Memory B cell (primary cell): ENCODE data around the gene SMIM3.

Experiments used
- ATAC-seq: fragments of 150-1000 bp; cut with Tn5 transposase; 2 replicates; pipeline ENCODE4 v1.10.0; 2021; ENCODE audit warnings: low read depth, mild to moderate bottlenecking, moderate library complexity
- DNase-seq, 2 donors: peaks; one replicate each; pipeline ENCODE4 v3.0.0; 2022; ENCODE audit warnings: low spot score in 2 of 2
- H3K27ac Mint-ChIP-seq: one replicate; pipeline ENCODE4 v1.8.0; 2022; ENCODE audit warnings: mild to moderate bottlenecking, moderate library complexity, mixed read lengths
- H3K27me3 Mint-ChIP-seq: one replicate; pipeline ENCODE4 v1.8.0; 2022; ENCODE audit warnings: mixed read lengths
- H3K36me3 Mint-ChIP-seq: one replicate; pipeline ENCODE4 v1.8.0; 2022; ENCODE audit warnings: mild to moderate bottlenecking, mixed read lengths
- H3K4me1 Mint-ChIP-seq: one replicate; pipeline ENCODE4 v1.8.0; 2022; ENCODE audit warnings: mixed read lengths
- H3K4me3 Mint-ChIP-seq: one replicate; pipeline ENCODE4 v1.8.0; 2022; ENCODE audit warnings: mild to moderate bottlenecking, moderate library complexity, mixed read lengths
- H3K9me3 Mint-ChIP-seq: one replicate; pipeline ENCODE4 v1.8.0; 2022; ENCODE audit warnings: mixed read lengths

SMIM3 gene

DNA sequence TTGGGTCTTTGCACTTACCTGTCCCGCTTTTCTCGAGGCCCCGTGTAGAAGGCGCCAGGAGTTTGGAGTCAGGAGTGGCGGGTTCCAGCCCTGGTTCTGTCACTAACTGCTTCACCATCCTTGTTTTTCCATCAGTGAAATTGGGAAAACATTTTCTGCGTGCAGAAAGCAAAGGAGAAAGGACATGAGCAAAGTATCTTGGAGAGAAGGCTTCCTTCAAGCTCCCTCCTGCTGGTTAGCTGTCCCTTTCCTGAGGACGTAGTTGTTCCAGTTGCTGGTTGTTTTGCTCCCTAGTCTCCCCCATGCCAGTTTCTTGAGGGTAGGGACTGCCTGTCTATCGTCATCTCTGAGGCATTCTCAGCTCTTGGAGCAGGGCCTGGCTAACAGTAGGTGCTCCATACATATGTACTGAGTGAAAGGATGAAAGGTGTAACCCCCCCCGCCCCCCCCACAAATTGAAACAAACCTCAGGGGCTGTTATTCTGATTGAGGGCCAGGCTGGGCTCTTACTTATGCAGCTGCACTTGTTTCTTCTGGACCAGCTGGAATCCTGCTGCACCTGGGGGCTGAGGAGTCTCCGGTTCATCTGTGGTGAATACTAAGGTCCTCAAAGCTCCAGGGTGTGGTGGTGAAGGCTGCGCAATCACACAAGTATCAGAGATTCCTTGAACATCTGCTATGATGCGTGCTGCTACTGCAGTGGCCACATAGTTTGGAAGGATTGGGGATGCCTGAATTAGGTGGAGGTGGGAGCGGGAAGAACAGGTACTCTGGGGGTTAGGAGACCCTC is 1.0 kb downstream of the SMIM3 start:
- ATAC-seq (no peak), DNase-seq (no peak)
- Mint-ChIP-seq H3K36me3 (no peaks in the 10 kb centered on the region), H3K27me3 (peaks cover 17% of the 10 kb centered on the region), H3K4me1 (peaks cover 11% of the 10 kb centered on the region), H3K9me3 (no peaks in the 10 kb centered on the region), H3K27ac (no peak overlapping the region), H3K4me3 (peak overlapping the region; percentile 80)

DNA sequence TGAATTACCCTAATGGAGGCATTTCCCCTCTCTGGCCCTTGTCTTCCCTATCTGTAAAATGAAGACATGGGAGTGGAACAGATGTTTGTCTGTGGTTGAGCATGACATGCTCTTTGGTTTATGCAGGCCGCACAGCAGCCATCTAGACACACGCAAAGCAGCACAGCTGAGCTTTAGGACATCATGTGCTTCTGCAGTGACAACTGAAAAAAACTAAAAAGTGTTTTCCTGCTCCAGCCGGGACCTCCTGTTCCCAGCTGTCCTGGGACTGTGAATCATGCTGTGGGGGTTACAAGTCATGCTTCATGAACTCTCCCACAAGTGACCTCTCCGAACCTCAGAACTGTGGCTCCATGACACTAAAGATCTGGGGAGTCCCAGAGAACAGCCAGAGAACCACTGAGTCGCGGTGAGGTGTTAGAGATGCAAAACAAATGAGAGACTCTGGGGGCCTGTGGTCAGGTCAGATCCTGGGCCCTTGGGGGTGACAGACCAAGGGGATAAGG is 1.7 kb downstream of the SMIM3 start:
- peaks cover 17% of the 10 kb centered on the region for H3K27me3 Mint-ChIP-seq
- H3K4me1 Mint-ChIP-seq: peaks cover 11% of the 10 kb centered on the region
- ATAC-seq (peak; percentile 64), DNase-seq (no peak)
- no peak overlapping the region for H3K4me3 Mint-ChIP-seq
- H3K36me3 Mint-ChIP-seq: no peaks in the 10 kb centered on the region
- H3K27ac Mint-ChIP-seq: no peak overlapping the region
- no peaks in the 10 kb centered on the region for H3K9me3 Mint-ChIP-seq

DNA sequence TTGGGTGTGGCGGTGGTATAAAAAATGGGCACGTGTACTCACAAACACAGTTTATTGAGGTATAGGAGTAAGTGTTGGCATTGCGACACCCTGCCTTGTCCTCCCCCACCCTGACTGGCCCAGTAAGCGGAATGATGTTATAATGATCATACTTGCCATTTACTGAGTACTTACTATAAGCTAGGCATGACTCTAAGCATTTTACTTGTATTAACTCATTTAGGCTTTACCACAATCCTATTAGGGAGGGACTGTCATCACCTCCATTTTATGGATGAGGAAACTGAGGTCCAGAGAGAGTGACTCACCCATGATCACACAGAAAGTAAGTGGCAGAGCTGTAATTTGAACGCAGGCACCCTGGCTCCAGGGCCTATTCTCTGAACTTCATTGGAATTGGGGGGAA is 2.3 kb downstream of the SMIM3 start:
- Mint-ChIP-seq H3K4me3 (no peak overlapping the region), H3K27ac (no peak overlapping the region), H3K27me3 (peaks cover 13% of the 10 kb centered on the region), H3K4me1 (peaks cover 11% of the 10 kb centered on the region), H3K36me3 (no peaks in the 10 kb centered on the region), H3K9me3 (peaks cover under 1% of the 10 kb centered on the region)
- DNase-seq (no peak), ATAC-seq (no peak)

DNA sequence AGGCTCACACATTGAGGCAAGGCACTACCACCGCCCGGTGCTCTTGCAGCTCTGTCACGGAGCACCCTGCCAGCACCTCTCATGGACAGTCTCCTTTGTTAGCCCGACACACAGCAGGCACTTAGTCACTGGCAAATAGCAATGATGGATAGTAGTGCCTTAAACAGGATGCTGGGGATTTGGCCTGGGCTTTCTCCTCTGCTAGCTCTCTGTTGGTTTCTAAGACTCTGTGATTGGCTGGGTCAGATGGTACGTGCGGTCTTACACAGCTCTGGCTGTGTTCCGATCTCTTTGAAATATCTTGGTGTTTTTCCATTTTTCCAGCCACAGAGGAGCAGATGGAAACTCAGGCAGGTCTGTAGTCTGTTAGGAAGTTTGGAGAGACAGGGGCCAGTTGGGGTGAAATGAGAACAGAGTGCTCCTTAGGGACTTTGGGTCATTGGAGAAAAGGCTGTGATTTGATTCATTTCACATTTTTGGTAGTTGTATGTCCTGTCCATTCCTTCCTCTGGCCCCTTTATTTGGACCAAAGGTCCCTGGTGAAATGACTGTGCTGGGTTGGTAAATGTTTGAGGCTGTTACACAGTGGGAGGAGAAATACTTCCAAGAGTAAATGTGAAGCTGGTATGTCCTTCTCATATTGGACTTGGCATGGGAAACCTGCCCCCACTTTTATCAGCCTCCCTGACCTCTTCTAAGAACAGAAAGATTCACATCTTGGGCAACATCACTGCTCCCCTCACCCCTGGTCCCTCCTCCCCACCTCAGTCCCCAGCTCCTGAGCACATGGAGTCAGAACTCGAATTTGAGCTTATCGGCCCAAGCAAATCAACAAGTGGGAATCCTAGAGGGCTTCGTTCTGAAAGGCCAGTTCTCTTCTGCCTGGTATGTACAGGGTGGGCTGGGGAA is 3.4 kb downstream of the SMIM3 start:
- H3K4me1 Mint-ChIP-seq: peaks cover 11% of the 10 kb centered on the region
- no peak for DNase-seq
- H3K36me3 Mint-ChIP-seq: peaks cover 2% of the 10 kb centered on the region
- peaks cover 12% of the 10 kb centered on the region for H3K27me3 Mint-ChIP-seq
- H3K4me3 Mint-ChIP-seq: no peak overlapping the region
- ATAC-seq: no peak
- no peak overlapping the region for H3K27ac Mint-ChIP-seq
- peaks cover 2% of the 10 kb centered on the region for H3K9me3 Mint-ChIP-seq

DNA sequence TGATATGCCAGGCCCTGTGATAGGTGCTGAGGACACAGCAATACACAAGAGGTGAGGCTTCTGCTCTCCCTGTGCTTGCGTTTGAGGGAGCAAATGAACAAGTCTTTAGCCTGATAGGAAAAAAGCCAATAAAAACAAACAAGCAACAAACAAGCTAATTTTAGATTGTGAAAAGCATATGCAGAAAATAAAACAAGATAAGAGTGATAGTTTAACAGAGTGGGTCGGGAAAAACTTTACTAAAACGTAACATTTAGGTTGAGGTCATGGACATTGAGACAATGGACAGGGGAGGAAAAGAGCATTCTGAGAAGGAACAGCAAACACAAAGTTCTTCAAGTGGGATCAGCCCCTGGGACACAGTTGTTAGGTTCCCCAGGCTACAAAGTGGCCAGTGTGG is 4.3 kb downstream of the SMIM3 start:
- Mint-ChIP-seq H3K36me3 (peaks cover 2% of the 10 kb centered on the region), H3K27ac (no peak overlapping the region), H3K4me3 (no peak overlapping the region), H3K27me3 (peaks cover 7% of the 10 kb centered on the region), H3K9me3 (peaks cover 2% of the 10 kb centered on the region), H3K4me1 (peaks cover 11% of the 10 kb centered on the region)
- ATAC-seq (no peak), DNase-seq (no peak)

DNA sequence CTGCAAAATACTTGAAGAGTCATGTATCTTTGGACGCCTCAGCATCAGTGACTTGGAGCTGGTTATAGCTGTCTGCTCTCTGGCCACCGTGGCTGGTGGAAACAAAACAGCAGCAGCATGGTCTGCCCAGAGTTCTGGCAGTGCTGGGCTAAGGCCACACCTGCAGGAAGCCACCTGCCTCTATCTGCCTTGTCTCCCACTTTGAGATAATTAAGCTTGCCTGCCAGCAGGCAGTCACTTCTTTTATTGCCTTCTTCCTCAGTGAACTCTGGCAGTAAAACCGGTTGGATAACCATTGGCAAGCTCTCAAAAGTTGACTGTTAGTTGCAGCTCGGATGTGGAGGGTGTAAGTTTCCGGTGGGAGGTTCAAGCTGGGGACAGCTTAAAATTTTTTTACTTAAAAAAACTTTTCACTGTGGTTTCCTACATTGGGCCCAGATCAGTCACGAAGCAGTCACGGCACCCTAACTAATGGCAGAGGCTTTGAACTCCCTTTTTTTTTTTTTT is 4.9 kb downstream of the SMIM3 start:
- ATAC-seq: no peak
- peaks cover 2% of the 10 kb centered on the region for H3K36me3 Mint-ChIP-seq
- H3K4me3 Mint-ChIP-seq: no peak overlapping the region
- H3K4me1 Mint-ChIP-seq: peaks cover 11% of the 10 kb centered on the region
- no peak for DNase-seq
- no peak overlapping the region for H3K27ac Mint-ChIP-seq
- peaks cover 5% of the 10 kb centered on the region for H3K27me3 Mint-ChIP-seq
- peaks cover 2% of the 10 kb centered on the region for H3K9me3 Mint-ChIP-seq

DNA sequence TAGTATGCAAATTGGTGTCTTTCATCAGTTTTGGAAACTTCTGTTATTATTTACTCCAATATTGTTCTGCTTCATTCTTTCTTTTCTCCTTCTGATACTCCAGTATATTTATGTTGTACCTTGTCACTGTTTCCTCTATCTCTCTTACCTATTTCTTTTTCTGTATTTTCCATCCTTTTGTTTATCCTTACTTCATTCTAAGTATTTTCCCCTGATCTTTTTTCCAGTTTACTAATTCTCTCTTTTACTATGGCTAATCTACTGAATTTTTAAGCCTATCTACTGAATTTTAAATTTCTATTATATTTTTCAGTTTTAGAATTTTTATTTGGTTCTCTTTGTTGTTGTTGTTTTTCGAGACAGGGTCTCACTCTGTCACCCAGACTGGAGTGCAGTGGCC is 7.4 kb downstream of the SMIM3 start:
- peaks cover 2% of the 10 kb centered on the region for H3K36me3 Mint-ChIP-seq
- DNase-seq (no peak), ATAC-seq (no peak)
- H3K4me3 Mint-ChIP-seq: no peak overlapping the region
- H3K9me3 Mint-ChIP-seq: peaks cover 2% of the 10 kb centered on the region
- no peak overlapping the region for H3K27ac Mint-ChIP-seq
- H3K4me1 Mint-ChIP-seq: no peaks in the 10 kb centered on the region
- peaks cover 12% of the 10 kb centered on the region for H3K27me3 Mint-ChIP-seq

DNA sequence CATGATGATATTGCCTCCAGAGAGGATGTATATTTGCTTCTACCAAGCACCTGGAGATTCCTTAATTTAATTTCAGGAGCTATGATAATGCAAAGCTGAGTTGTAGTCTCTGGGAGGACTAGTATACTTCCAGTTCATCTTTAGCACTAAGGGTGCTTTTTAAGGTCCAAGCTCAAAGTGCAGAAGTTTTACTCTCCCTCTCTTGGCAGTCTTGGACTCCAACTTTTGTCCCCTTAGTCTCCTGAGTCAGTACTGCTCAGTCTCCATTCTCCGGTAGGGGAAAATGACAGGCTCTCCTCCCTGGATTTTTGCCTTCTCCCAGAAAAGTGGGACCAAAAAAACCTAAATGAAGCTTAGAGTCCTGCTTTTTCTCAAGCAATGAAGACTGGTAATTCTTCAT is 8.3 kb downstream of the SMIM3 start:
- Mint-ChIP-seq H3K4me3 (no peak overlapping the region), H3K27ac (no peak overlapping the region), H3K27me3 (peaks cover 14% of the 10 kb centered on the region)

DNA sequence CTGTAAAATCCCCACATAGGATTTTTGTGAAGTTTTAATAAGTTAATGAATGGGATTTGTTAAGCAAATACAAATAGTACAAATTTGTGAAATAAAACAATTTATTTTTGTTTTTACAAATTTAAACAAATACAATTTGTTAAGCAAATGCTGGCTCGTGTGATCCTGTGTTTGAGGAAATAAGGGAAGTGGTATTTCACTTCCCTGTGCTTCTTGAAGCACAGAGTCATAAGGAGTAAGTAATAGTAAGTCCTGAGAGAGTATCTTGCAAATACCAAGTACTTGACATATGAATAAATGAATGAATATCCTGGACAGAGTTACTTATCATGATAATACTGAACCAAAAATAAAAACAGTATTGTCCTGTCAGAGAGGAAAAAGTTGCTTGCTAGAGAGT is 9.1 kb downstream of the SMIM3 start:
- ATAC-seq: no peak
- DNase-seq: no peak
- H3K27ac Mint-ChIP-seq: no peak overlapping the region
- peaks cover 2% of the 10 kb centered on the region for H3K9me3 Mint-ChIP-seq
- H3K27me3 Mint-ChIP-seq: peaks cover 16% of the 10 kb centered on the region
- peaks cover 2% of the 10 kb centered on the region for H3K36me3 Mint-ChIP-seq
- H3K4me1 Mint-ChIP-seq: no peaks in the 10 kb centered on the region
- no peak overlapping the region for H3K4me3 Mint-ChIP-seq

More for the DNA sequence above, 8.3 kb downstream of the SMIM3 start:
- Mint-ChIP-seq H3K9me3 (peaks cover 2% of the 10 kb centered on the region), H3K36me3 (peaks cover 2% of the 10 kb centered on the region), H3K4me1 (no peaks in the 10 kb centered on the region)
- DNase-seq: no peak
- no peak for ATAC-seq

DNA sequence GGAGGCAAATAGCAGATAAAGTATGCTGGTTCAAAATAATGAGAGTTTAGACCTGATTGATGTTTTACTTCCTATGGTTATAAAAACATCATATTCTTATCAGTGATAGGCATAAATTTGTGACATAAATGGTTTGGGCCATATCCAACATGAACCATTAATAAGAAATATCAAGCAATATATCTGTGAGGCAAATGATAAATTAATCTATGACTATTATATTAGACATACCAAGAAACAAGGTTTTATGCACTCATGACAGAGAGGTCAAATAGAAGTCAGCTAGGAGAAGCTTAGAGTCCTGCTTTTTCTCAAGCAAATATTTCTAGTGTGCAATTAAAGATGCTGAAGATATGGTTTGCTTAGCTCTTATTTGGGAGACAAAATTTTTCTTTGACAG is 10.4 kb downstream of the SMIM3 start:
- H3K27me3 Mint-ChIP-seq: peaks cover 20% of the 10 kb centered on the region

DNA sequence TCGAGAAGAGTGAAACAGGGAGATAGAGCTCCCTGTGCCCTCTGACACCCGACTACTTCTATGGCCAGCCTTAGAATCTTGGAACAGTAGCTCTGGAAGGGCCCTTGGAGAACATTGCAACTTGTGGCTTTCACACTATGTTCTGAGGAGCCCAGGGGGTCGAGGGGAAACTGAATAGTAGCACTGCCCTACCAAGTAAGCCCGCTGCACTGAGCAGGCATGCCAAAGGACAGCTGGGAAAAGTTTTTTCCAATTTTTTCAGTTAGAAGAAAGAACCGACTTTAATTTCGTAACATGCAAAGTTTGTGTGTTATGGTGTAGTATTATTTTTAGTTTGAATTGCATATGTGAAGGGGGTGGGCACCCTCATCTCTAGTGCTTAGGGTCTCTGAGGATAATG is 10.9 kb downstream of the SMIM3 start:
- peaks cover 2% of the 10 kb centered on the region for H3K36me3 Mint-ChIP-seq
- H3K27me3 Mint-ChIP-seq: peaks cover 23% of the 10 kb centered on the region
- no peak overlapping the region for H3K27ac Mint-ChIP-seq
- no peaks in the 10 kb centered on the region for H3K4me1 Mint-ChIP-seq
- ATAC-seq (no peak), DNase-seq (no peak)
- no peak overlapping the region for H3K4me3 Mint-ChIP-seq
- H3K9me3 Mint-ChIP-seq: peaks cover 2% of the 10 kb centered on the region

More for the DNA sequence above, 10.4 kb downstream of the SMIM3 start:
- no peak for DNase-seq
- Mint-ChIP-seq H3K9me3 (peaks cover 2% of the 10 kb centered on the region), H3K4me1 (no peaks in the 10 kb centered on the region), H3K4me3 (no peak overlapping the region), H3K27ac (no peak overlapping the region), H3K36me3 (peaks cover 2% of the 10 kb centered on the region)
- no peak for ATAC-seq

DNA sequence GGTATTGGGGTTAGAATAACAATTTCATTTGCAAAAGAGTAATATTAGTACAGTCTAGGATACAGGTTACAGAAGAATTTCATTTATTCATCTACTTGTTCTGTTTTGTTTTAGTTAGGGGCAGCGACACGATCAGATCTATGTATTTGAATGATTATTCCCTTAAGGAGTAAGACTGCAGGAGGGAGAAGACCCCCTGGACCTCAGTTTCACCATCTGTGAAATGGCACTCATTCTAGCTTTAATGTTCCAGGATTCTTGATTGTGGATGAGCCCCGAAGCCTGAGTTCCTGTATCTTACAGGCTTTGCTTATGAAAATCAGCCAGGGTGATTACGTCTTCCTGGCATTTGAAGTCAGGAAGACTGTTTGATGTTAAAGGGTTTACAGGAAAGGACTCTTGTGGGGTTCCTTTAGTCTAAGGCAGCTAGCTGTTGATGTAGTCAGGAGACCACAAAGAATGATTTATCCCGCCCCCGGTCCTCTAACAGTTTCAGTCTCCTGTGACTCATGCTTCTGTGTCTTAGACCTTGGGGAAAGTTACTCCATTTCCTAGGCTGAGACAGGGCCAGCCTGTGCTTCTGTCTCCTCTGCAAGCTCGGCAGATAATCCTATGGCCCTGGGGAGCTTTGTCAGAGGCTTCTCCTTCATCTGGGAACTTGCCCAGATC is 11.5 kb downstream of the SMIM3 start:
- Mint-ChIP-seq H3K4me3 (no peak overlapping the region), H3K9me3 (peaks cover 2% of the 10 kb centered on the region), H3K36me3 (peaks cover 2% of the 10 kb centered on the region), H3K4me1 (no peaks in the 10 kb centered on the region), H3K27me3 (peaks cover 24% of the 10 kb centered on the region), H3K27ac (no peak overlapping the region)
- DNase-seq (no peak), ATAC-seq (no peak)

DNA sequence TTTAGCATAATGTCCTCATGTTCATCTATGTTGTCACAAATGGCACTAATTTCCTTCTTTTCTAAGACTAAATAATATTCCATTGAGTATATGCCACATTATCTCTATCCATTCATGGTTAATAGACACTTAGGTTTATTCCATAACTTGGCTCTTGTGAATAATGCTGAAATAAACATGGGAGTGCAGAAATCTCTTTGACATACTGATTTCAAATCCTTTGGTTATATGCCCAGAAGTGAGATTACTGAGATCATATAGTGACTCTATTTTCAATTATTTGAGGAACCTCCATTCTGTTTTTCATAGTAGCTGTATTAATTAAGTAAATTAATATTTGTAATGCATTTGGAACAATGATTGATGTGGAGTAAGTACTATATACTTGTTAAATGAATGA is 13.0 kb downstream of the SMIM3 start:
- H3K27ac Mint-ChIP-seq: no peak overlapping the region
- H3K4me3 Mint-ChIP-seq: no peak overlapping the region
- H3K27me3 Mint-ChIP-seq: peaks cover 25% of the 10 kb centered on the region
- no peaks in the 10 kb centered on the region for H3K9me3 Mint-ChIP-seq
- no peak for DNase-seq
- ATAC-seq: no peak
- H3K4me1 Mint-ChIP-seq: no peaks in the 10 kb centered on the region
- no peaks in the 10 kb centered on the region for H3K36me3 Mint-ChIP-seq
